Endodermal cell (in vitro differentiated cells): ENCODE results near the gene KIZ. TPM values are rescaled to one million over a fixed set of nuclear protein-coding genes. Genes with fewer than 3 reads are reported as not detected.
"Not testable (repeated sequence)": the region's sequence is repeated elsewhere in the genome, so short reads cannot be mapped to it uniquely, and the experiment has no call there.

Source experiments
- DNase-seq: peaks from one replicate; pipeline ENCODE4 v3.0.0-alpha.2; 2017
- H3K27ac ChIP-seq: 2 replicates; pipeline ENCODE4 v1.5.1; 2013; ENCODE audit warnings: mild to moderate bottlenecking, low read depth, low read length, moderate library complexity
- H3K27me3 ChIP-seq: 2 replicates; pipeline ENCODE4 v1.6.1; 2013; ENCODE audit warnings: mild to moderate bottlenecking, low read length, moderate library complexity; ENCODE audit not compliant: insufficient read depth, control insufficient read depth, poor library complexity, severe bottlenecking
- H3K36me3 ChIP-seq: 2 replicates; pipeline ENCODE4 v1.7.0; 2013; ENCODE audit warnings: mild to moderate bottlenecking, low read length, moderate library complexity; ENCODE audit not compliant: control insufficient read depth, insufficient read depth
- H3K4me1 ChIP-seq: one replicate; pipeline ENCODE4 v1.7.0; 2013; ENCODE audit warnings: low read length; ENCODE audit not compliant: control insufficient read depth, insufficient read depth
- H3K4me3 ChIP-seq: 2 replicates; pipeline ENCODE4 v1.5.1; 2013; ENCODE audit warnings: mild to moderate bottlenecking, low read length, moderate library complexity
- H3K9ac ChIP-seq: 2 replicates; pipeline ENCODE4 v1.6.1; 2013; ENCODE audit warnings: mild to moderate bottlenecking, low read length, moderate library complexity; ENCODE audit not compliant: poor library complexity, severe bottlenecking; ENCODE audit errors: extremely low read depth
- H3K9me3 ChIP-seq: 2 replicates; pipeline ENCODE4 v1.6.1; 2013; ENCODE audit warnings: mild to moderate bottlenecking, low read length, moderate library complexity; ENCODE audit not compliant: control insufficient read depth
- H3K27ac Mint-ChIP-seq: 2 replicates; pipeline ENCODE4 v1.8.0; 2020; ENCODE audit warnings: mixed read lengths
- H3K27me3 Mint-ChIP-seq: 2 replicates; pipeline ENCODE4 v1.8.0; 2021; ENCODE audit warnings: mild to moderate bottlenecking, mixed read lengths; ENCODE audit not compliant: insufficient read depth
- H3K36me3 Mint-ChIP-seq: 2 replicates; pipeline ENCODE4 v1.8.0; 2020; ENCODE audit warnings: low read depth, mixed read lengths
- H3K4me1 Mint-ChIP-seq: 2 replicates; pipeline ENCODE4 v1.8.0; 2020; ENCODE audit warnings: mixed read lengths
- H3K4me3 Mint-ChIP-seq: 2 replicates; pipeline ENCODE4 v1.8.0; 2020; ENCODE audit warnings: mild to moderate bottlenecking, moderate library complexity, mixed read lengths
- H3K9me3 Mint-ChIP-seq: 2 replicates; pipeline ENCODE4 v1.8.0; 2020; ENCODE audit warnings: mild to moderate bottlenecking, mixed read lengths
- CTCF ChIP-seq: fragments of 200-600 bp; sonication (generic); conservative IDR thresholded peaks from 2 replicates; pipeline ENCODE4 v1.5.0; 2021; ENCODE audit warnings: antibody characterized with exemption, mild to moderate bottlenecking
- WGBS, 2 experiments: methylation state at CpG; one replicate each; pipeline versions ENCODE4 v1.1.5 to v1.1.7; 2013; ENCODE audit warnings: missing lambda C conversion rate in 2 of 2, mixed read lengths in 1 of 2; ENCODE audit not compliant: insufficient coverage in 1 of 2, insufficient read length in 1 of 2; 5-methylcytosine and 5-hydroxymethylcytosine counted together
- total RNA-seq, 2 donors: library from RNA; stranded (reverse); fragmentation: NEBNext Ultra II Directional in 1 of 2; extraction: Animal tissue kit (Norgen Biotek cat#: 25700) in 1 of 2; gene quantifications; 2 replicates in 1 of 2; 3 replicates in 1 of 2; pipeline ENCODE4 v1.2.1, GENCODE V29; 2021

Gene KIZ
- total RNA-seq, 2 donors from 2014 or later: 50.3 to 50.8 TPM

DNA sequence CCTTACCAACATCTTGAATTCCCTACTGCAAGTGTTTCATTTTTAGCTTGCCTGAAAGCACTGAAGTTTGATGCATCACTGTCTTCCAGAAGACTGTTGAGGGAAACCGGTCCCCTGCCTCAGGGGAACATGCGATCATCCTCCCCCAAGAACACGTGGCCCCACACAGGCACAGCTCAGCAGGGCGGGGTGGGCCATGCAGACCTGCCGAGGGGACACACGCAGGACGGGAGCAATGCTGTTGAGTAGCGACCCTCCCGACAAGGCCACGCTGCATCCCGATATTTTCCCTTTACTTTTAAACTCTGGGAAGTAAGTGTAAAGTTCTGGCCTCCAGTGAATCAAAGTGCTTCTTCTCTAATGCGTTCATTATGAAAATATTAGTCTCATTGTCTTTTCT lies 117.9 kb downstream of the KIZ start:
- H3K4me3 ChIP-seq: no peak overlapping the region
- no peak for DNase-seq
- TF ChIP-seq CTCF: no peak
- H3K36me3 Mint-ChIP-seq: peaks cover 25% of the 10 kb centered on the region
- no peaks in the 10 kb centered on the region for H3K27me3 ChIP-seq
- no peaks in the 10 kb centered on the region for H3K4me1 ChIP-seq
- H3K36me3 ChIP-seq: no peaks in the 10 kb centered on the region
- peaks cover 5% of the 10 kb centered on the region for H3K9me3 ChIP-seq
- H3K4me1 Mint-ChIP-seq: no peaks in the 10 kb centered on the region
- H3K9me3 Mint-ChIP-seq: peaks cover 7% of the 10 kb centered on the region
- no peak overlapping the region for H3K27ac Mint-ChIP-seq
- no peak overlapping the region for H3K9ac ChIP-seq
- H3K27me3 Mint-ChIP-seq: peaks cover 2% of the 10 kb centered on the region
- H3K27ac ChIP-seq: no peak overlapping the region
- H3K4me3 Mint-ChIP-seq: no peak overlapping the region
- WGBS, 2 experiments: 92% methylated on average over 11 to 12 of the region's 12 CpGs

DNA sequence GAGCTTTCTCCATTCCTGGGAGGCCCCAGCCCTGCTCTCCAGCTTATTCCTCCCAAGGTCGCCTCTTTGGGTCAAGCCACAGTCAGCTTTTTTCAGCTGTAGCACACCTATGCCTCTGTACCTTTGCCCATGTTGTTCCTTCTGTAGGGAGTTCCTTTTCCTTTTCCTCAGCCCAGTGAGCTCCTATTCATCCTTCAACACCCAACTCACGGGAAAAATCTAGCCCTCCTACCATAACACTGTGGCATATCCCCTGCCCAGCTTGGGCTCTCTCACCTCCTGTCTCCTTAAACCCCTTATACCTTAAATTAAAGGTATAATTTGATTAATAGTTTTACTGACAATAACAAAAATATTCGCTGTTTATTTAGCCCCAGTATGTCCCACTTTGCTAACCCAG lies 118.9 kb downstream of the KIZ start:
- WGBS, 2 experiments: 89% methylated on average over 3 of the region's 3 CpGs; no CpG with 5 or more reads in 1 of the 2 experiments
- Histone ChIP-seq H3K27ac (no peak overlapping the region), H3K27me3 (no peaks in the 10 kb centered on the region), H3K9ac (no peak overlapping the region), H3K36me3 (no peaks in the 10 kb centered on the region), H3K9me3 (peaks cover 5% of the 10 kb centered on the region), H3K4me3 (no peak overlapping the region), H3K4me1 (no peaks in the 10 kb centered on the region)
- Mint-ChIP-seq H3K4me3 (no peak overlapping the region), H3K9me3 (peaks cover 7% of the 10 kb centered on the region), H3K27me3 (peaks cover 2% of the 10 kb centered on the region), H3K36me3 (peaks cover 21% of the 10 kb centered on the region), H3K27ac (no peak overlapping the region), H3K4me1 (no peaks in the 10 kb centered on the region)
- DNase-seq: no peak
- no peak for TF ChIP-seq CTCF

DNA sequence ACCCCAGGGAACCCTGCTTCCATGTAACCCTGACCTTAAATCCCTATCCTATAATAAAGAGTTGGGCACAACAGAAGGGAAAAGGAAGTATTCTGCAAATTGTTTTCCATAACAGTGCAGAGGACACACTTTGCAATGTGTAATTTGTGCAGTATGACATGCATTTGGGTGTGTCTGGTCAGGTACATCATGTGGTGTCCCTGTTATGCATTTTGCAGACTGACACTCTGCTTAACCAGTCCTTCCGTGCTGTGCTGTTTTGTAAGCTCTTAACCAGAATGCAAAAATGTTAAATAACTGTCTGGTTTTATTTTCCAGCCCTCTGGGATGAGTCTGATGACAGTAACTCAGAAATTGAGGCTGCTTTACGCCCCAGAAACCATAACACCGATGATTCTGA lies 120.3 kb downstream of the KIZ start:
- no peaks in the 10 kb centered on the region for H3K36me3 ChIP-seq
- H3K4me1 Mint-ChIP-seq: no peaks in the 10 kb centered on the region
- H3K4me3 ChIP-seq: no peak overlapping the region
- no peak overlapping the region for H3K27ac Mint-ChIP-seq
- no peak for TF ChIP-seq CTCF
- peaks cover 7% of the 10 kb centered on the region for H3K9me3 Mint-ChIP-seq
- H3K27me3 Mint-ChIP-seq: peaks cover 2% of the 10 kb centered on the region
- DNase-seq: no peak
- WGBS, 2 experiments: 94 to 100% methylated on average over 3 of the region's 3 CpGs
- H3K9ac ChIP-seq: no peak overlapping the region
- peaks cover 21% of the 10 kb centered on the region for H3K36me3 Mint-ChIP-seq
- no peaks in the 10 kb centered on the region for H3K4me1 ChIP-seq
- no peak overlapping the region for H3K4me3 Mint-ChIP-seq
- H3K27me3 ChIP-seq: no peaks in the 10 kb centered on the region
- no peak overlapping the region for H3K27ac ChIP-seq
- H3K9me3 ChIP-seq: peaks cover 5% of the 10 kb centered on the region

- H3K4me3 ChIP-seq, H3K27ac Mint-ChIP-seq, H3K9me3 Mint-ChIP-seq, H3K4me1 Mint-ChIP-seq, H3K27ac ChIP-seq, H3K27me3 Mint-ChIP-seq, H3K9me3 ChIP-seq, DNase-seq, H3K36me3 ChIP-seq, H3K27me3 ChIP-seq, H3K4me1 ChIP-seq, H3K9ac ChIP-seq, H3K4me3 Mint-ChIP-seq: not testable (repeated sequence)
- 84 to 89% methylated on average over 8 of the region's 8 CpGs for WGBS, 2 experiments
- peaks cover 21% of the 10 kb centered on the region for H3K36me3 Mint-ChIP-seq
These were observed 121.8 kb downstream of the KIZ start for GRCh38 chr20:21247603-21248095.
